Activated naive CD4-positive, alpha-beta T cell treated with anti-CD3 and anti-CD28 coated beads, Interleukin-2, amount 50 U/mL, for 16 hours (primary cell): ENCODE results near the gene RASGRF2.
"Not testable (repeated sequence)": the region's sequence is repeated elsewhere in the genome, so short reads cannot be mapped to it uniquely, and the experiment has no call there.

Experiments used
- DNase-seq: peaks from one replicate; pipeline ENCODE4 v3.0.0-alpha.2; 2020

RASGRF2 gene

DNA sequence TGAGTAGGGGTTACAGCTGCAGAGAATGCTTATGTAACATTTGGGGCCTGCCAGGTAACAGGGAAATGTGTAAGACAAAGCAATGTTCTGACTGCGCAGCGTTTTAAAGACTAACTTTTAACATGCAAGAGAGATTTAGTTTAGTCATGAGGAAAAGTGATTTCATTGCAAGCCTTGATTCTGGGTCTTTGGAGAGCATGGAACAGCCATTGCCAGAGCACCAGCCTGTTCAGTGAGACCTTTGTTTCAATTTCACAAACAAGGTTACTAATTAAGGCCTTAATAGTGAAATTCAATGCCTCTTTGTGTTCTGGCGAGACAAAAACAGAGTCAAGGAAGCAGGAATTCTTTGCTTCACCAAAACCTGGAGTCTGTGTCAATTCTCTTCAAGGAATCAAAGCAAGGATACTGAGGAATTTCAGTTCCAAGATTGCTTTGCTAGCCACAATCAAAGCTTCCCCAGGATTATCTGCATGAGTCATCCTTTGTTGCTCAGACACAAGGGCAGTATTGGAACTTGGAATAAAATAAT is 287.3 kb downstream of the RASGRF2 start:
- DNase-seq, result no peak

- no peak for DNase-seq
Measured at GRCh38 chr5:81249240-81249639, 289.1 kb downstream of the RASGRF2 start.

GRCh38 chr5:81250004-81250403 is 289.8 kb downstream of the RASGRF2 start:
- no peak for DNase-seq

GRCh38 chr5:81251922-81252321 is 291.8 kb downstream of the RASGRF2 start:
- DNase-seq, result no peak

- no peak for DNase-seq
Measured at GRCh38 chr5:81252904-81253303, 292.7 kb downstream of the RASGRF2 start.

DNA sequence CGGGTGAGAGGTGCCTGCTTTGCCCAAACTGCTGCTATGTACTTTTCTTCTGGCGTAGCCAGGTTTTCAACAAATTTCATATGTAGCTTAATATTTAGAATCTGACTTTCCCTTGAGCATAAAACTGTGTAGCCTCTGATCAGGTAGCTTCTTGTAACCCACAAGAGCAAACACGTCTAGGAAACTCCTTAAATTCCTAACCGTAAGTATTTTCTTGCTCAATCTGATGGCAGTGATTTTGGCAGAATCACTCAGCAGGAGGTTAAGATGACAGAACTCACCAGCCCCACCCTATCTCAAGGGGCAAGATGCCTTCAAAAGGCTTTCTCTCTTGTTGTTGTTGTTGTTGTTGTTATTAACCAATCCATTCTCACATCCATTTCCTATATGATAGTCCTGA is 293.7 kb downstream of the RASGRF2 start:
- DNase-seq, result no peak

- no peak for DNase-seq
Measured at GRCh38 chr5:81254886-81255559, 294.9 kb downstream of the RASGRF2 start.

GRCh38 chr5:81256766-81257165 is 296.6 kb downstream of the RASGRF2 start:
- no peak for DNase-seq

- not testable (repeated sequence) for DNase-seq
Measured at GRCh38 chr5:81262796-81263195, 302.6 kb downstream of the RASGRF2 start.

GRCh38 chr5:81265101-81265500 is 304.9 kb downstream of the RASGRF2 start:
- no peak for DNase-seq

DNA sequence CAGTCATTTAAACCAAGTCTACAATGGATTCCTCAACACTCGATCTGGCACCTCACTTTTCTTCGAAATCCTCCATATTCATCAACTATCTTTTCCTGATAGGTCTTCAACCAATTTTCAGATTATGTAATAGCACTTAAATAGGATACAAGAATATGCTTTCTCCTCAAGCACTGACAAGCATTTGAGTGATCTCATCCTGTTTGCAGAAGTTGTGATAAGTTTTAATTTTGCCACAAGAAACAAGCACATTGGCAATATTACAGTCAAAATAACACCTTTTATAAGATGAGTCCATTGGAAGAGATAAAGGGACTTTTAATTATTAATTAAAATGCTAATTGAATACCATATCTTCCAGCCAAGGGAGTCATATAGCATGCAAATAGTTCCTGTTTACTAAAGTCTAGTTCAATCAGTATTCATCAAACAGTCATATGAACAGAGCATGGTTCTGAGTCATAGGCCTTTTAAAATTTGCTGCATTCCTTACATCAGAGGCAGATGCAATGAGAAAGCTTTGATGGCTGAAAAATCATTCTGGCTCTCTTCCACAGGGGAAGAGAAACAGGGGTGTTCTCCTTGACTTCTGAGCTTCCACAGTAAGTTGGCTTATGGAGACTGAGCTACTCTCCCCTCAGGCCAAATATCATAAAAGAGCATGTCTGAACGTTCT is 308.5 kb downstream of the RASGRF2 start:
- DNase-seq, result no peak

- no peak for DNase-seq
Measured at GRCh38 chr5:81269751-81270393, 309.7 kb downstream of the RASGRF2 start.

DNA sequence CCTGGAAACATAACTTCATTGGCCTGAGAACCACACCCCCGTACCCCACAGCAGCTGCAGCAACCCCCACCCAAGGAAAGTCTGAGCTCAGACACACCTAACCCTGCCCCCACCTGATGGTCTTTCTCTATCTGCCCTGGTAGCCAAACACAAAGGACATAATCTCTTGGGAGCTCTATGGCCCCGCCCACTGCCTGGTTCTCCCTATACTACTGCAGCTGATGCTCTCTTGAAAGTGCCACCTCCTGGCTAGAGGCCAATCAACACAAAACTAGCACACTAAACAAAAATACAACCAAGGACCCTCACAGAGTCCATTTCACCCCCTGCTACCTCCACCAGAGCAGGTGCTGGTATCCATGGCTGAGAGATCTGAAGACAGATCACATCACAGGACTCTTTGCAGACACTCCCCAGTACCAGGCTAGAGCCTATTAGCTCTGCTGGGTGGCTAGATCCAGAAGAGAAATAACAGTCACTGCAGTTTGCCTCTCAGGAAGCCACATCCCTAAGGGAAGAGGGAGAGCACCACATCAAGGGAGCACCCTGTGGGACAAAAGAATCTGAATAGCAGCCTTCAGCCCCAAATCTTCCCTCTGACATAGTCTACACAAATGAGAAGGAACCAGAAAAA is 310.3 kb downstream of the RASGRF2 start:
- DNase-seq, result not testable (repeated sequence)
